ENCODE data around the gene NTMT1.

The NTMT1 gene

DNA sequence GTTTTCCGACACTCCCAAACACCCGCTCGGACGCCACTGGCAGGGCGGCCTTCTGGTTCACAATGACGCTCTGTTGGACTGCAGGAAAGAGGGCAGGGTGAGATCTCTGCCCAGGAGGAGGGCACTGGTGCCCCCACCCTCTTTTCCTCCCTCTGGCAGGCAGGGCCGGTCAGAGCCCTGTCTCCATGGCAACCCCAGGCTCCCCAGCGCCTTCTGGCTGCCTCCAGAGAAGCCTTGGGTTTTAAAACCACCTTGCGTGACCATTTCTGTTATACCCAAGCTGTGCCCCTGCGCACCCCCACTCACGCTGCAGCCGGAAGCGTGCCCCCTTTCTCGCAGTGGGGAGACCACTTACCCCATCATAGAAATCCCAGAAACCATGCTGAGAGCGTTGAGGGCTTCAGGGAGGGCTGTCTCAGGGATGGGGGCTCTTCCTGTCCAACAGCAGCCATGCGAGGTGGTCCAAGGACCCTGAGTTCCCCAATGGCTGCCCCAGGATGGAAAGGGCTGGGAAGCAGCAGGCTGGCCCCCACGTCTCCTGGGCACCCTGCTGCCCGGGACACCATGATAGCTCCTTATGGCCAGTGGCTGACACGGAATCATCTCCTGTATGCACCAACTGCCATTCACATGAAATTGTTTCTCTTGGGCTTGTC lies 12.3 kb upstream of the NTMT1 start:
- in situ Hi-C loops (cut with HindIII; ENCODE audit: low sequenced_read_pairs), result no loop called here

DNA sequence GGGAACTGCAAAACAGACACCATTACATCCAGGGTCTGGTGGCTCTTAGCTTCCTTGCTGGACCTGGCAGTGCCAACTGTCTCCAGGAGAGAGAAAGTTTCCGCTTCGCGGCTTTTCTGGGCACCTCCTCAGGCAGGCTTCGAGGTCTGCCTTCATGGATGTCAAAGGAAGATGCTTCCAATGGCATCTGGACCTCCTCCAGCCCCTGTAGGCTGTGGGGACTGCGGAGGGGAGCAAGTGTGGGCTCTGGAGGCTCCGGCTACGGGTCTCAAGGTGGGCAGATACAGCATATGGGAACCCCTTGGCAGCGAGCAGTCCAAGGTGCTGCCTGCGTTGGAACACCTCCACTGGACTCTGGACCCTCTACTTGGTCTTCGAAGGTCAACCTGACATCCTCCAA lies 11.0 kb upstream of the NTMT1 start:
- in situ Hi-C loops (cut with HindIII; ENCODE audit: low sequenced_read_pairs), result no loop called here

DNA sequence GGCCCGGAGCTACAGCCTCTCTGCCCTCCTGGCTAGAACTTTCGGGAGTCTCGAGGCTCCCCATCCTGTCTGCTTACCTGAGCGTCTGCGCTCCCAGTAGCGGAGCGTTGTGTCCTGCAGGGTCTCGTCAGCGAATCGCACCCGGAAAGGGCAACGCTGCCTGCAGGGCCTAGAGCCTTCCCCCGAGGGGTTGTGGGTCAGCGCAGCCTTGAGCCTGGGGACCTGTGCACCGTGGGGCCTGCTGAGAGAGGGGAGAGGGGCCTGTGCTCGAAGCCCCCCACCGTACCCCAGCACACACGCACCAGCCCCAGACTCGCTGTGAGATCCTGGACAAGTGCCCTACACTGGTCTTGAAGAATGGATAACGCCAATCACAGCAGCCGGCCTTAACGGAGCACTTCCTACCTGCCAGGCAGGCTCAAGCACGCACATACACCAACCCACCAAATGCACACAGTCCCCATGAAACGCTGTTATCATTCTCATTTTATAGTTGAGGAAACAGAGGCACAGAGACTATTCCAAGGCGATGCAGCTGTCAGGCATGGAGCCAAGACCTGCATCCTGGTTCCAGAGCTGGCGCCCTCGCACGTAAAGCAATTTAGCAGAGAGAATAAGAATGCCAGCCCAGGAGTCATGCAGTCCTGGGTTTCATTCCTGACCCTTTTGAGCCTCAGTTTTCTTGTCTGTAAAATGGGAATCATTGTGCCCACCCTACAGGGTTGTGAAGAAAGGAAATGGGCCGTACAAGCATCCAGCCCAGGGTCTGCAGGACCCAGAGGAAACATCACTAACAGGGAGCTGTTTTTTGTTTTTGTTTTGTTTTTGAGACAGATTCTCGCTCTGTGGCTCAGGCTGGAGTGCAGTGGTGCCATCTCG lies 10.3 kb upstream of the NTMT1 start:
- in situ Hi-C loops (cut with HindIII; ENCODE audit: low sequenced_read_pairs), result no loop called here

DNA sequence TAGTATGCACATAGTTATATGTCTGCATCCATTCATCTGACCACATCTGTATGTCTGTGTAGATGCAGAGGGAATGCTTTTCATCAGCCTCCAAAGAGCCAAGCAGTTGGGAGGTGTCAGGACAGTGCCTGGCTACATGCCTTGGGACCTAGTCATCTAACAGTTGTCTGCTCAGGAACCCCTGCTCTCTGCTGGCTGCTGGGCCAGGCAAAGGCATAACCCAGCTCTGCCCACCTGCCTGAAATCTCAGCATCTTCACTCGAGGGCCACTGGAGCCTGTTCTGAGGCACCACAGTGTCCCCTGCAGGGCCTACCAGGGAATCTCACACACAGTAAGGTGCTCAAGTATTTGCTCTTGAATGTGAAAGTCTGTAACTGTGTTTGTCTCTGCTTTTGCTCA lies 8.8 kb upstream of the NTMT1 start:
- in situ Hi-C loops (cut with HindIII; ENCODE audit: low sequenced_read_pairs), result no loop called here

DNA sequence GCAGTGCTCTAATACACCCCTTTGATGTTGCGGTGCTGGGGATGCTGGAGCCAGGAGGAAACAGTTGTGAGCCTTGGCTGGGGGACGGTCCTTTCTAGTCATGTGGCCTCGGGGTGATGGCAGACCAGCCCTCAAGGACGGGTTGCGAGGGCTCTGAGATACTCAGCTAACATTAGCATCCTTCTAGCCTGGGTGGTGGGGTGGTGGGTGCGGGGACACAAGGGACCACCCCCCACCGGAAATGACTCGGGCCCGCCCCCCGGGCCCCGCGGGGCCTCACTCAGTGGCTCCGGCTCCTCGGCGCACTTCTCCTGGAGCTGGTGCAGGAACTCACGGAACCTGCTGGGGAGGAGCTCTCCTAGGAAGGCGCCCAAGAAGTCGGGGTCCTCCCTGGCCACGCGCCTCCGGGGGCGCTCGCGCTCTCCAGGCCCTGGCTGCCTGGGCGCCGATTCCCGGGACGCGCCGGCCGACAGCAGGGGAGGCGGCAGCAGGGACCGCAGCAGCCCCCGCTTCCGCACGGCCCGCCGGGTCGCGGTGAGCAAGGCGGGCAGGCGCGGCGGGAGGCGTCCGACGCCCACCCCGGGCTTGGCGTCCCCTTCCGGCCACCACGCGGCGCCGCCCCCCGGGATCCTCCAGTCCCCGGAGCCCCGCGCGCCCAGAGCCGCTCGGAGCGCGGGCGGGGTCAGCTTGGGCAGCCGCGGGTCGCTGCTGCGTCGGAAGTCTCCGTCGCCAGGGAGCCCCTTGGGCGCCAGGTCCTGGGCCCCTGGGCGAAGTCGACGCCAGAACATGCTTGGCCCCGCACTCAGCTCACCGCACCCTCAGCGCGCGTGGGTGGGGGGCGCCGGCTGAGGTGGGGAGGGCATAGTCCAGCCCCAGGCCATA lies 5.9 kb upstream of the NTMT1 start:
- in situ Hi-C loops (cut with HindIII; ENCODE audit: low sequenced_read_pairs), result loop anchor here (10.0 kb wide), 1 partner anchor 245 kb away; no protein-coding TSS in a partner anchor

DNA sequence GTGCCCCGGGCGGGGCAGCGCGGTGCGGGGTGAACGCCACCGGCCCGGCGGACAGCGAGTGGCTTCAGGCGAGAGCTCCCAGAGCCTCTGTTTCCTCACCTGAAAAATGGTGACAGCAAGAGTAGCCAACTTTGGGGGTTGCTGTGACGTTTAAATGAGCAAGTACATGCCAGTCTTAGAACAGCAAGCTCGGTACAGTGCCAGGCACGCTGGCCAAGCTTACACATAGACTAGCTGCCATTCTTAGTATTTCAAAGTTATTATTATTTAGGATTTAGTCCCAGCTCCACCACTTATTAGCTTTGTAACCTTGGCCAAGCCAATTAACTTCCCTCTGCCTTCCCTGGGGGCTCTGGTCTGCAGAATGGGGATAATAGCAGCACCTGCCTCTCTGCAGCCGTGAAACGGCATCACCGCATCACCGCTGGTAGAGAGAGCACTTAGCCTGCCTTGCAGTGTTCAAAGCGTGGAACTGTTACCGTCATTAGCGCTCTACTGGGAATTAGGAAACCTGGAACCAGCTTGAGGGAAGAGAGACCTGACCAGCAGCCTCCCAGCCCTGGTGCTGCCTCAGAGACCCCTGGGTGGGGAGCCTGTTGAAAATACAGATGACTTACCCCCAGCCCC lies 5.2 kb upstream of the NTMT1 start, which contains the start of gene C9orf50:
Gene C9orf50, minus strand, starts transcription at position 433 of the 627 bp plus-strand sequence. CDS start 527 bp downstream, outside the sequence.
- in situ Hi-C loops (cut with HindIII; ENCODE audit: low sequenced_read_pairs), result loop anchor here (10.0 kb wide), 1 partner anchor 246 kb away; no protein-coding TSS in a partner anchor

DNA sequence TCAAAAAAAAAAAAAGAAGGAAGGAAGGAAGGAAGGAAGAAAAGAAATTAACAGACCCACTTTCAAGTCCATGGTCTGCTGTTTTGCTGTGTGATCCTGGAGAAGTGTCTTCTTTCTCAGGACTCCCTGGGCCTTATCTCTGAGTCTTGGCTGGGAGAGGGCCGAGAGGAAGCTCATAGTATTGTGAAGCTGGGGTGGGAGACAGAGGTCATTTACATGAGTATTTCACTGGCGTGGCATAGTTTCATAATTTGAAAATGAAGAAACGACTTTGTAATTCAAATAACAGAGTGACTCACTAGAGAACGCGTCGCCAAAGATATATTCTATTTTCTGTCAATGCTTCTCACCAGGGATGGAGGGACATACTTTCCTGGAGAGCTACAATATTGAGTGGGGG lies 2.6 kb upstream of the NTMT1 start:
- in situ Hi-C loops (cut with HindIII; ENCODE audit: low sequenced_read_pairs), result loop anchor here (10.0 kb wide), 1 partner anchor 249 kb away; no protein-coding TSS in a partner anchor

DNA sequence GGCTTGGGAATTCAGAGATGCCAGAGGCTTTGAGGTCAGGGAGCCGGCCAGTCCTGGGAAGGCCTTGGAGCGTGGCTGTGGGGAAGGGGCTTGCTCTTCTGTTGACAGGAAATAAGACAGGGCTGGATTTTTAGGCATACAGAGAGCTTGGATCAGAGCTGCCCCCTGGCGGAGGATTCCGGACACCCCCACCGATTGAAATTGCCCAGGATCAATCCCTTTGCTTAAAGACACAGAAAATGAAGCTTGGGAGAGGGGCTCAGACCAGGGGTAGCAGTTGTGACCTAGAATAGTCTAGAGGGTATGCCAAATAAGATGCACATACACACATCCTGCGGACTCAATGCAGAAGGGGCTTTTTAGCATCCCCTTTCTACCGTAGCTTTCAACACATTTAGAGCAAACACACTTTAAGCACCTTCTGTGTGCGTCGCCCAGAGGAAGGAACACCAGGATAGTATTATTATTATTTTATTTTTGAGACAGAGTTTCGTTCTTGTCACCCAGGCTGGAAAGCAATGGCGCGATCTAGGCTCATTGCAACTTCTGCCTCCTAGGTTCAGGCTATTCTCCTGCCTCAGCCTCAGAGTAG lies 1.7 kb upstream of the NTMT1 start:
- in situ Hi-C loops (cut with HindIII; ENCODE audit: low sequenced_read_pairs), result loop anchor here (10.0 kb wide), 1 partner anchor 249 kb away; no protein-coding TSS in a partner anchor

DNA sequence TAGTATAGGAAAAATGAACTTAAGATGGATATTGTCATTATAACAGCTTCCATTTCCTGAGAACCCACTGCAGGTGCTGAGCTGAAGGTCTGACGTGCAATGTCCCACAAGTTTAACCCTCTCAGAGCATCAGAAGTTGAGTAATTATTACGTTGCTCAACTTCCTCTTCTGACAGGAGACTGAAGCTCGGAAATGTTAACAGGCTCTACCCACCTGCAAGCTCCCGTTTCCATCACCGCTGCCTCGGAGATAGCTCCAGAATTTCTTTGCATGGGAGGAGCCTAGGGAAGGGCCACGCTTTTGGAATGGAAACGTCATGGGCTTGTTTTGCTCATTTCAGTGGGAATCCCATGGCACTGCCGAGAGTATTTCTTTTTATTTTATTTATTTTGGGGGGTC lies 1.0 kb upstream of the NTMT1 start:
- in situ Hi-C loops (cut with HindIII; ENCODE audit: low sequenced_read_pairs), result loop anchor here (10.0 kb wide), 1 partner anchor 250 kb away; no protein-coding TSS in a partner anchor

DNA sequence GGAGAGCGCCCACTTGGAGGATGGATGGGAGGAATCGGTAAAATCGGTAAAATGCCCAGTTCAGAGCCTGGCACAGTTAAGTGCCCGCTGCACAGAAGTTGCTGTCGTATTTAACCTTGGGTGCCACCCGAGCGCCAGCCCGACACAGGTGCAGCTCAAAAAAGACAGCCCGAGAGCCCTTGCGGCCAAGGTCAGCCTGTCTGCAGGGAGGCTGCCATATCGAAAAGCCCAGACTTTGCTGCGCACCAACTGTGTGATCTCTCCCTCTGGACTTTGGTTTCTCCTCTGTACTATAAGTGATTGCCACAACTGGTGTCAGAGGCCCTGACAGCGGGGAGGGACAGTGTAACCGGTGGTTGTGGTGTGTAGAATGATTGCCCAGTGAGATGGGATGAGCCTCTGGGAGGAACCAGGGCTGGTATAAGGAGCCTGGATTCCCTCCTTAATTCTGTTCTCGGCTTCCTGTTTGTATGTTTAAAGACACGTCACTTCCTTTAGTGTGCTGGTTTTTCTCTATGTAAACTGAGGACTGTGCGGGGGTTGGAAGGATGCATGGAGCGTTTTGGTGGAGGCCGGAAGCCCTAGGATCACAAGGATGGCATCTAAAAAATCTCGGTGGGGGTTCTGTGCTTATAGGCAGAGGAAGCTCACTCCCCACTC lies 792 bp downstream of the NTMT1 start:
- in situ Hi-C loops (cut with HindIII; ENCODE audit: low sequenced_read_pairs), result loop anchor here (10.0 kb wide), 1 partner anchor 252 kb away; no protein-coding TSS in a partner anchor

DNA sequence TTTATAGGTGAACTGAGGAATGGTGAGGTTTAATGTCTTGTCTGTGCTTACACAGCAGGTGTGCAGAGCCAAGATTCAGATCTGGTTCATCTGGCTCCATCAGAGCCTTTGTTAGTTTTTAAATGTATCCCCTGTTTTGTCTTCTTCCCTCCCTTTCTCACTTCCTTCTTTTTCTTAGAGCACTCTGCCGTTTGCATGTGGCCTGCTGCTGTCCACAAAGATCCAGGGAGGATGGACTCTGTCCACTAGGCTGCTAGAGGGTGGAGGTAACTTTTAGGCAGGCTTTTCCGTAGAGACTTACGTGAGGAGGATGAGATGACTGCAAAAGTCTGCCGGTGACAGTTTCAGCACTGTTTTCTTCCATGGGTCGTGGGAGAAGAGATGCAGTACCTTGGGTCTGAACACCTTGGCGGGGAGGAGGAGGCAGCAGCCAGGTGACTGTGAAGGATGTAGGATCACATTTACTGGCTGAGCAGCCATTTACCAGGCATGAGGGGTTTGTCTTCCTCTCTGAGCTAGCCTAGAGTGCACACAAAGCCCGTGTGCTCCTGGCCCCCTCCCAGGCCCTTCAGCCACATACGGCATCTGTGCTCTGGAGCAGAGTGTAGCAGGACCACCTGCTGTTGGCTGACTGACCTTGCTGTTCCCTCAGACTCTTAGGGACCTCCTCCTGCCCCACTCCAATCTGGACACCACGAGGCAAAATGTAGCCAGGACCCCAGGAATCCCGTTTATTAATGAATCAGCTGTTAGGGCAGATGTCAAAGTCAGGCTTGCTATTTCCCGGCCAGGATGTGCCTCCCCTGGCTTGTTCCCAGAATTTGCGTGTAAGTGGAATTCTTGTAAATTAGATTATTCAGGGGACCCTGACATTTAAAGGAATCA lies 1.8 kb downstream of the NTMT1 start:
- in situ Hi-C loops (cut with HindIII; ENCODE audit: low sequenced_read_pairs), result loop anchor here (10.0 kb wide), 1 partner anchor 253 kb away; no protein-coding TSS in a partner anchor

DNA sequence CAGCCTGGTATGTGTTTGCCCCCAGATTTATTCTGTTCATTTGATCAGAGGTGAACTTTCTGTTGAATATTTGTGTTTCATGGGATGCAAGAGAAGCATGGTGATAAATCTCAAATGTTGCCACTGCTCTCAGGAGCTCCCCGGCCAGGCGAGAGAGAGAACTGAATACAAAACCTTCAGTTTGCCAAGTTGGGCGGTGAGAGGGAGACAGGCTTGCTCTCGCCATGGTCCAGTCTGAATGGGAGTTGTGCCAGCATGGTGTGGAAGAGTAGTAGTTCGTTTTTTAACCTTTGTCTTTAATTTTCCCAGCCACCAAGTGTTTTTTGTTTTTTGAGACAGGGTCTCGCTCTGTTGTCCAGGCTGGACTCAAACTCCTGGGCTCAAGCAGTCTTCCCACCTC lies 2.7 kb downstream of the NTMT1 start:
- in situ Hi-C loops (cut with HindIII; ENCODE audit: low sequenced_read_pairs), result loop anchor here (10.0 kb wide), 1 partner anchor 254 kb away; no protein-coding TSS in a partner anchor

DNA sequence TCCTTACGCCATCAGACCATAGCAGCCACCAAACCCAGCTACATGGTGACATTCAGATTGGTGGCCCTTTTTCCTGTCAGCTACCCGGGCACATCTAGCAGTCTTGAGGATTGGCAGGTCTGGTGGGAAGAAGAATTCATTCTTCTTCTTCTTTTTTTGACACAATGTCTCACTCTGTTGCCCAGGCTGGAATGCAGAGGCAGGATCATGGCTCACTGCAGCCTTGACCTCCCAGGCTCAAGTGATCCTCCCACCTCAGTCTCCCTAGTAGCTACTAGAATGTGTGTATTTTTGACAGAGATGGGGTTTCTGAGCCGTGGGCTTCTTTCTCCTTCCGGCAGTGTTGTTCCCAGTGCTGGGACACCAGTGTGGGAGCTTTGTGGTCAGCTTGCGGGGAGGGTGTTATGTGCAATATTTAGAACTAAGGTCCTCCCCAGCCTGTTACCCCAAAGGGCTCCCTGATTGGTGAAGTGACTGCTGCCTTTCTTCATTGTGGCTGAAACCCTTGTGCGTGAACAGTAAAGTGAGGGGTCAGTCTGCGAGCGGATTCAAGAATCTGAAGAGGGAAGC lies 3.4 kb downstream of the NTMT1 start:
- in situ Hi-C loops (cut with HindIII; ENCODE audit: low sequenced_read_pairs), result loop anchor here (10.0 kb wide), 1 partner anchor 255 kb away; no protein-coding TSS in a partner anchor

DNA sequence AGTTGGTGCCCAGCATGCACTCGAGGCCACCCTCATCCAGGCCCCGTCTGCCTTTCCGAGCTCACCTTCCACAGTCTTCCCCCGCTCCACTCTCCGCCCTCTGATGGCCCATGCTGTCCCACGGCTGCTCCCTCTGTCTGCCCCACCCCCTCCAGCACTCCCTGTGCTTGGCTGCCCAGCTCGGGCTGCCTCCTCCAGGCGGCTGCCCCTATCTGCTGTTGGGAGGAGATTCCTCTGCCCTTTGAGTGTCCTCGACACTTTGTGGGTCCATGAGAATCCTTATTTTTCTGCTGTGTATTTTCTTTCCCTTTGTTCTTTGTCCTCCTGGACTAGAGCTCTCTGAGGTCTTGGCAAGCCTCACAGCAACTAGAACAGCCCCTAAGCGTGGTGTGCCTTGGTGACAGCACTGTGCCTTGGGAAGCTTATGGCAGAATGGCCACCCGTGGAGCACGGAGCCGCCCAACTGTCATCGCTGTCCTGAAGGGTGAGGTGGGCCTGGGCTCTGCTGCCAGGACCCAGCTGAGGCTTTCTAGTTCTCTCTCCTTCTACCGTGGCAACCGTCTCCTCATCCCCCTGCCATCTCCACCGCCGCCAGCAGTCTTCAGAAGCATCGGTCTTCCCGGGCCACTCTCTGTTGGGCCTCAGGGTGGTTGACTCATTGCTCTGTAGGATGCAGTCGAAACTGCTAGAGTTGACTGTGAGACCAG lies 5.2 kb downstream of the NTMT1 start:
- in situ Hi-C loops (cut with HindIII; ENCODE audit: low sequenced_read_pairs), result loop anchor here (5.0 kb wide), 6 partner anchors 46 to 499 kb away; no protein-coding TSS in a partner anchor

DNA sequence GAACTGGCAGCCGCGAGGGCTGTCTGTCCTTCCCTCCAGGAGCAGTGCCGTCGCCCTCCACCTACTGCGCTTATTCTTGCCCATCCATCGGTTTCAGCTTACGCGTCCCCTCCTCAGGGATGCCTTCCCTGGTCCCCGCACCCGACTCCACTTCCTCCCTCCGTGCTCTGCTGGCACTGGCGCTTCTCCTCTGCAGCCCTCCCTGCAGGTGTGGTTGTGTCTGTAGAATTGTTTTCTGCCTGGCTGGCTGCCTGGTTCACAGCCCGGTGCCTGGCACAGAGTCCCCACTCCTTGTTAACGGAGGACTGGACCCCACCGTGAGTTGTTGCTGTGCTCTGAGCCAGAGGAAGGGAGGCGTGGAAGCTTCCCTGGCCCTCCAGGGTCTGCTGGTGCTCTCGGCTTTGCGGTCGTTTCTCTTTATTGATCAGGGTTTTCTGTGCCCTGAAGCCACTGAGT lies 5.7 kb downstream of the NTMT1 start:
- in situ Hi-C loops (cut with HindIII; ENCODE audit: low sequenced_read_pairs), result loop anchor here (5.0 kb wide), 6 partner anchors 46 to 499 kb away; no protein-coding TSS in a partner anchor

DNA sequence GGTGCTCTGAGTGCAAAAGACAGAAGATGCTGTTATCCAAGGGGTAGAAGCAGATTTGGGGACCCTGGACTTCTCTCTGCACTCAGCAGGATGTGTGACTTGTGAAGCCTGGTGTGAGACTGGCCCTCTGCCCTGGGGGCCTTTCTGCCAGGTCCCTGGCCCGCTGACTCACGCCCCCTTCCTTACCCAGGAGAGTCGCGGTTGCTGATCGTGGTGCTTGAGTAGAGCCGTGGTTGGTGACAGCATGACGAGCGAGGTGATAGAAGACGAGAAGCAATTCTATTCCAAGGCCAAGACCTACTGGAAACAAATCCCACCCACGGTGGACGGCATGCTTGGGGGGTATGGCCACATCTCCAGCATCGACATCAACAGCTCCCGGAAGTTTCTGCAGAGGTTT lies 6.5 kb downstream of the NTMT1 start:
- in situ Hi-C loops (cut with HindIII; ENCODE audit: low sequenced_read_pairs), result loop anchor here (5.0 kb wide), 6 partner anchors 45 to 500 kb away; no protein-coding TSS in a partner anchor

DNA sequence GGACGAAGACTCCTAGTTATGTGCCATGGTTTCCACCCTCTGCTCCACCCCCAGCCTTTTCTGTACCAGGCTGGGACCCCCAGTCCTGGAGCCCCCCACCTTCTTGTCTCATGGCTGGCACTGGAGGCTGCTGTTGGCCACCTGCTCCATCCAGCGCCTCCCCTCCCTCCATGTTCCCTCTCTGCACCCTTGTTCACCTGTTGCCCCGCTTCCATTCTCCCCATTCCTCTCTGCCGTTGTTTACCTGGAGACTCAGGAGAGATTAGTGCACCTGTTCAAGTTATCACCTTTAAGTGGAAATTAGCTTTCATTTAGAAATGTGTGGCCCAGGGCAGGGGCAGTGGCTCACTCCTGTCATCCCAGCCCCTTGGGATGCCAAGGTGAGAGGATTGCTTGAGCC lies 7.2 kb downstream of the NTMT1 start:
- in situ Hi-C loops (cut with HindIII; ENCODE audit: low sequenced_read_pairs), result loop anchor here (5.0 kb wide), 6 partner anchors 44 to 501 kb away; no protein-coding TSS in a partner anchor
